Fibroblast of mammary gland (primary cell): ENCODE measurements around the gene RNF157.
"Not testable (repeated sequence)": the region's sequence is repeated elsewhere in the genome, so short reads cannot be mapped to it uniquely, and the experiment has no call there.

Source experiments
- DNase-seq: peaks from one replicate; pipeline ENCODE4 v3.0.0-alpha.2; 2010; ENCODE audit warnings: low read depth
- H3K4me3 ChIP-seq: 2 replicates; pipeline ENCODE4 v1.5.1; 2011; ENCODE audit warnings: low read depth, mild to moderate bottlenecking, low read length, moderate library complexity; ENCODE audit not compliant: control insufficient read depth
- CTCF ChIP-seq: conservative IDR thresholded peaks from 2 replicates; pipeline ENCODE4 v1.5.1; 2011; ENCODE audit warnings: low read depth, low read length, inconsistent platforms; ENCODE audit not compliant: control insufficient read depth, insufficient read depth

The RNF157 gene

DNA sequence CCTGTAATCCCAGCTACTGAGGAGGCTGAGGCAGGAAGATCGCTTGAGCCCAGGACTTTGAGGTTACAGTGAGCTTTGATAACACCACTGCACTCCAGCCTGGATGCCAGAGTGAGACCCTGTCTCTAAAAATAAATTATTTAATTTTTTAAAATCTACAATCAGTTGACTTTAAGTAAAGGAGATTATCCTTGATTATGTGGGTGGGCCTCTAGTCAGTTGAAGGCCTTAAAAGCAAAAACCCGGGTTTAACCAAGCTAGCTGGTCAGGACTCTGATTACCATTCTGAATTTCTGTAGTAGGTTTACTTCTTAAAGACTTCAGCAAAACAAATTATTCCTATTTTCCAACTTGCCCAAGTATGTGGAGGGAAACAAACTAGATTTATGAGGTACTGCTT lies 4.4 kb downstream of the RNF157 start:
- TF ChIP-seq CTCF = no peak
- H3K4me3 ChIP-seq = no peak overlapping the region
- DNase-seq = no peak

DNA sequence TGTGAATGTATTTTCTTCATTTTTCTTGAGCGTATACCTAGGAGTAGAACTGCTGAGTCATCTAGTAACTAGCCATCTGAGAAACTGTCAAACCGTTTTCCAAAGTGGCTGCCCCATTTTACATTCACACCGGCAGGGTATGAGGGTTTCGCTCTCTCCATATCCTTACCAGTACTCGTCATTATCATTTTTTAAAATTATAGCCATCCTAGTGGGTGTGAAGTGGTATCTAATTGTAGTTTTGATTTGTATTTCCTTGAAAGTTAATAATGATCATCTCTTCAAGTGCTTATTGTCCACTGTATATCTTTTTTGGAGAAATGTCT lies 6.0 kb downstream of the RNF157 start:
- TF ChIP-seq CTCF = no peak
- DNase-seq = peak; percentile 41

DNA sequence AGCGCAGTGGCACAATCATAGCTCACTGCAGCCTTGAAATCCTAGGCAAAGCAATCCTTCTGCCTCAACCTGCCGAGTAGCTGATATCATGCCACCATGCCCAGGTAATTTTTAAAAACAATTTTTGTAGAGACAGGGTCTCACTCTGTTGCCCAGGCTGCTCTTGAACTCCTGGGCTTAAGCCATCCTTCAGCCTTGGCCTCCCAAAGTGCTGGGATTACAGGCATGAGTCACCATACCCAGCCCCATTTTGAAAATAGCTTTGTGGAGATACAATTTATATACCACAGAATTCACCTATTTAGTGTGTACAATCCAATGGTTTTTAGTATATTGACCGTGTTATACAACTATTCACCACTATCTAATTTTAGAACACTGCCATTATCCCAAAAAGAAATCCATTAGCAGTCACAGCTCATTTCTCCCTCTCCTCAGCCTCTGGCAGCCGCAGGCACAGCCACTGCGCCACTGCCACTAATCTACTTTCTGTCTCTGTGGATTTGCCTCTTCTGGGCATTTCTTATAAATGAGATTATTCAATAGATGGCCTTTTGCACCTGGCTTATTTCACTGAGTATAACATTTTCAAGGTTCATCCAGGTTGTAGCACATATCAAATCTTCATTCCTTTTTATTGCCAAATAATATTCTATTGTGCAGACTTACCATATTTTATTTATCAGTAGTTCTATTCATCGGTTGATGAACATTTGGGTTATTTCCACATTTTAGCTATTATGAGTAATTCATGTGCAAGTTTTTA lies 6.5 kb downstream of the RNF157 start:
- no peak for TF ChIP-seq CTCF
- H3K4me3 ChIP-seq = no peak overlapping the region
- DNase-seq = no peak

More for the DNA sequence above, 6.0 kb downstream of the RNF157 start:
- H3K4me3 ChIP-seq = no peak overlapping the region

DNA sequence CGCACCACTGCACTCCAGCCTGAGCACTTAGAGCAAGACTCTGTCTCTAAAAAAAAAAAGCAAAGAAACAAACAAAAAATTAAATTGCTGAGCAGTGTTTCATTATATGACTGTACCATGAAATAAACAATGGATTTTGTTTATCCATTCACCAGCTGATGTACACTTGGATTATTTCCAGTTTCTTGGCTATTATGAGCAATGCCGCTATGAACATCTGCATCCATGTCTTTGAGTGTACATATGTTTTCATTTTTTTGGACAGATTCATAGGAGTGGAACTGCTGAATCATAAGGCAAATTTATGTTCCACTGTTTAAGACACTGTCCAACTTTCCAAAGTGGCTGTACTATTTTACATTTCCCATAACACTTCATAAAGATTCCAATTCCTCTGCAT lies 8.0 kb downstream of the RNF157 start:
- no peak overlapping the region for H3K4me3 ChIP-seq
- DNase-seq = peak; percentile 97
- no peak for TF ChIP-seq CTCF

DNA sequence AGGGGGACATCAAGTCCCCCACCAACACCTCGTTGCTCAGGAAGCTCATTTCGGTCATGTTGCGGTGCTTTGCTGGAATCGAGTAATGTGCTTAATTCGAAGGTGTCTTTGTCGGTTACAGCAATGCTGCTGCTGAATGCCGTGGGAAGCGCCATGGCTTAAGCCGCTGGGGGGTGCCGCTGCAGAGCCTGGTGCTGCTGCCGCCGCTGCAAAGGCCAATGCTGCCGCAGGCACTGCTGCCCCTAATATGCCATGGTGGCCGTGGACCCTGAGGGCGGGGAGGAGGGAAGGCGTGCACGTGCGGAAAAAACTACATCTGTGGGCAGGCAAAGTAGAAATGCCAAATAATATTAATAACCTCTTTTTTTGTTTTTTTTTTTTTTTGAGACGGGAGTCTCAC lies 13.5 kb downstream of the RNF157 start:
- not testable (repeated sequence) for H3K4me3 ChIP-seq, DNase-seq

DNA sequence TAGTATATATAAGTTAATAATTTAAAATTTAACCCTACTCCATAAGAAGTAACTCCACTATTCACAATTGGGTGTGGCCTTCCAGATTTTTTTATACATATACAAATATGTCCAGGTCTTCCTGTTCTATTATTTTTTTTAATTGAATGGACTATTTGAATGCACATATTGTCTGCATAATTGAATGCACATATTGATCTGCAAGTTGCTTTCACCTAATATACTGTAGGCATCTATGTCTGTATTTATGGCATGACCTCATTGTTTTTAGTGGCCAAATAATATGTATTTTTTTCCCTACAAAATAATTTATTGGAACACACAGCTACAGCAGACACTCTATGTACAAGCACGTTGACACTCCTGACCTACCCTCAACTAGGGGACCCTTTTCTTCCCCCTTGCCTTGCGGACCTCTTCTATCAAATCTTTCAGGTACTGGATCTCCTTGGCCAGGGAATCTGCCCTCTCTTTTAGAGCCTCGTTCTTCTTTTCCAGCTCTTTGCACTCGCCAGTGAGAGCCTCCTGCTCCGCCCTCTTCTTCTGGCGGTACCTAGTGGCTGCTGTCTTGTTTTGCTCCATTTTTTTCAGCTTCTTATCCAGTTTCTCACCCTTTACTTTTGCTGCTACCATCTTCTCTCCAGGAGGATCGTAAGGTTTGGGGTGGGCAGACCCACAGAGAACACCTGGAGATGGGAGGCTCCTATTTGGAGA lies 14.8 kb downstream of the RNF157 start:
- not testable (repeated sequence) for DNase-seq

GRCh38 chr17:76223802-76224201 lies 16.5 kb downstream of the RNF157 start:
- no peak for DNase-seq
- H3K4me3 ChIP-seq = no peak overlapping the region
- TF ChIP-seq CTCF = no peak

More for the DNA sequence above, 14.8 kb downstream of the RNF157 start:
- not testable (repeated sequence) for H3K4me3 ChIP-seq
